A549 (cell line): ENCODE results near the gene MRPS18B. TPM values are rescaled to one million over a fixed set of nuclear protein-coding genes. Genes with fewer than 3 reads are reported as not detected.
A peak's percentile ranks its signal among the peaks of the same experiment; 100 is the strongest.
"Not testable (repeated sequence)": the region's sequence is repeated elsewhere in the genome, so short reads cannot be mapped to it uniquely, and the experiment has no call there.

Experiments used
- ATAC-seq, 2 experiments: fragments of 200-7000 bp in 1 of 2; fragments of >200 bp in 1 of 2; cut with Nextera tagmentation in 1 of 2; cut with Tn5 transposase in 1 of 2; 3 replicates each; pipeline versions ENCODE4 v1.8.0 to v1.9.1; 2018 to 2020; ENCODE audit warnings: mild to moderate bottlenecking in 1 of 2, moderate library complexity in 1 of 2
- CTCF ChIA-PET: fragments of 300-600 bp; sonication (Branson Sonifier 250); formaldehyde crosslinking; extraction: SDS; loops from one replicate; lab custom pipeline; 2021; ENCODE audit warnings: antibody characterized with exemption, inconsistent platforms; lab: Yijun Ruan, JAX
- POLR2A ChIA-PET: fragments of 350-600 bp; formaldehyde crosslinking; extraction: SDS; loops from one replicate; lab custom pipeline; 2021; ENCODE audit warnings: antibody characterized with exemption, inconsistent platforms; lab: Yijun Ruan, JAX
- DNase-seq, 2 experiments: peaks; one replicate each; pipeline versions ENCODE4 v3.0.0 to v3.0.0-alpha.2; 2011 to 2016; ENCODE audit warnings: low read depth in 1 of 2, low spot score in 1 of 2
- FAIRE-seq: peaks from 2 replicates; lab custom pipeline; 2011; peaks lifted over from hg19 to GRCh38; lab: Jason Lieb, UNC
- H3K27ac ChIP-seq, 2 experiments: fragments of >200 bp; sonication (Bioruptor Twin); formaldehyde crosslinking; 3 replicates each; pipeline ENCODE4 v1.5.1; 2016 to 2017
- H3K4me1 ChIP-seq: fragments of >200 bp; sonication (Bioruptor Twin); formaldehyde crosslinking; 3 replicates; pipeline ENCODE4 v1.6.1; 2016
- H3K4me2 ChIP-seq: fragments of >200 bp; sonication (Bioruptor Twin); formaldehyde crosslinking; 3 replicates; pipeline ENCODE4 v1.6.1; 2016
- H3K4me3 ChIP-seq: fragments of >200 bp; sonication (Bioruptor Twin); formaldehyde crosslinking; 3 replicates; pipeline ENCODE4 v1.5.1; 2016
- H3K9me3 ChIP-seq: fragments of >200 bp; sonication (Bioruptor Twin); formaldehyde crosslinking; 3 replicates; pipeline ENCODE4 v1.6.1; 2016
- CBX2 ChIP-seq: fragments of 200-600 bp; sonication (generic); IDR thresholded peaks from 2 replicates; pipeline ENCODE4 v1.6.1; 2016; ENCODE audit warnings: low read depth, mild to moderate bottlenecking, borderline replicate concordance
- CHD4 ChIP-seq: fragments of 200-600 bp; sonication (generic); IDR thresholded peaks from 2 replicates; pipeline ENCODE4 v1.6.1; 2016; ENCODE audit warnings: antibody characterized with exemption, mild to moderate bottlenecking, borderline replicate concordance
- EHF ChIP-seq: fragments of 250-450 bp; sonication (Bioruptor Pico); IDR thresholded peaks from 2 replicates; pipeline ENCODE4 v1.5.0; 2020; ENCODE audit warnings: mild to moderate bottlenecking
- EHMT2 ChIP-seq: fragments of 200-600 bp; sonication (generic); IDR thresholded peaks from 2 replicates; pipeline ENCODE4 v1.6.1; 2016; ENCODE audit warnings: antibody characterized with exemption, low read depth, mild to moderate bottlenecking, moderate library complexity
- ESRRA ChIP-seq: fragments of 150-350 bp; IDR thresholded peaks from 2 replicates; pipeline ENCODE4 v1.6.1; 2014; ENCODE audit warnings: mild to moderate bottlenecking, low read length, borderline replicate concordance
- FOSB ChIP-seq: fragments of 250-450 bp; sonication (Bioruptor Pico); IDR thresholded peaks from 2 replicates; pipeline ENCODE4 v1.5.0; 2020; ENCODE audit warnings: mild to moderate bottlenecking, moderate library complexity
- HOXA7 ChIP-seq: fragments of 250-450 bp; sonication (Bioruptor Pico); IDR thresholded peaks from 2 replicates; pipeline ENCODE4 v1.5.0; 2020; ENCODE audit warnings: mild to moderate bottlenecking, moderate library complexity
- JUNB ChIP-seq: fragments of >200 bp; sonication (Bioruptor Twin); formaldehyde crosslinking; IDR thresholded peaks from 2 replicates; pipeline ENCODE4 v1.6.1; 2016
- MAFK ChIP-seq: fragments of 450-650 bp; IDR thresholded peaks from 2 replicates; pipeline ENCODE4 v1.6.1; 2014; ENCODE audit not compliant: partially characterized antibody
- NPAS2 ChIP-seq: fragments of 250-450 bp; sonication (Bioruptor Pico); IDR thresholded peaks from 2 replicates; pipeline ENCODE4 v1.8.0; 2022; ENCODE audit warnings: mild to moderate bottlenecking, moderate library complexity, borderline replicate concordance
- PHF8 ChIP-seq: fragments of 200-600 bp; sonication (generic); IDR thresholded peaks from 2 replicates; pipeline ENCODE4 v1.6.1; 2016; ENCODE audit warnings: low read depth, mild to moderate bottlenecking, antibody characterized with exemption, moderate library complexity, borderline replicate concordance
- POLR2AphosphoS2 ChIP-seq: conservative IDR thresholded peaks from 2 replicates; pipeline ENCODE4 v1.6.1; 2012; ENCODE audit warnings: low read length, improper control_type of control experiment, inconsistent platforms
- RAD21 ChIP-seq, 2 experiments: fragments of >200 bp in 1 of 2; sonication (Bioruptor Twin) in 1 of 2; formaldehyde crosslinking in 1 of 2; IDR thresholded peaks in 1 of 2; conservative IDR thresholded peaks in 1 of 2; 2 replicates in 1 of 2; 3 replicates in 1 of 2; pipeline ENCODE4 v1.6.1; 2012 to 2018; ENCODE audit warnings: inconsistent platforms in 1 of 2
- RCOR1 ChIP-seq: fragments of 150-350 bp; IDR thresholded peaks from 2 replicates; pipeline ENCODE4 v1.6.1; 2014; ENCODE audit warnings: antibody characterized with exemption, low read length, low read depth
- SMC3 ChIP-seq: fragments of >200 bp; sonication (Bioruptor Twin); formaldehyde crosslinking; IDR thresholded peaks from 3 replicates; pipeline ENCODE4 v1.6.1; 2018; ENCODE audit warnings: inconsistent platforms
- ZFP36 ChIP-seq: fragments of 450-650 bp; IDR thresholded peaks from 2 replicates; pipeline ENCODE4 v1.6.1; 2014; ENCODE audit warnings: borderline replicate concordance; ENCODE audit not compliant: partially characterized antibody
- WGBS: methylation state at CpG from one replicate; pipeline ENCODE4 v1.1.6; 2017; ENCODE audit errors: missing lambda C conversion rate; 5-methylcytosine and 5-hydroxymethylcytosine counted together
- polyA plus RNA-seq, 4 experiments: library from polyadenylated mRNA; depleted of rRNA in 3 of 4; stranded (reverse); fragments of >200 nt; fragmentation: RNase III in 1 of 4; extraction: RNeasy Plus Mini Kit Qiagen cat#74134 plus additional on column Dnase treatment in 1 of 4; gene quantifications; 2 replicates in 3 of 4; 3 replicates in 1 of 4; pipeline ENCODE4 v1.2.3, GENCODE V29; 2011 to 2017
- TF ChIP-seq, protein P1 (sequence below): fragments of 450-650 bp; IDR thresholded peaks from 2 replicates; pipeline ENCODE4 v1.6.1; 2014; ENCODE audit warnings: antibody characterized with exemption
- TF ChIP-seq, protein P2 (sequence below): fragments of >200 bp; sonication (Bioruptor Twin); formaldehyde crosslinking; IDR thresholded peaks from 3 replicates; pipeline ENCODE4 v1.5.1; 2016
- TF ChIP-seq, protein P3 (sequence below): fragments of >200 bp; sonication (Bioruptor Twin); formaldehyde crosslinking; IDR thresholded peaks from 3 replicates; pipeline ENCODE4 v1.6.1; 2016

The MRPS18B gene
- polyA plus RNA-seq, 2 of the 4 experiments (the other 2 are of a cell fraction): 85.3 to 91.1 TPM

DNA sequence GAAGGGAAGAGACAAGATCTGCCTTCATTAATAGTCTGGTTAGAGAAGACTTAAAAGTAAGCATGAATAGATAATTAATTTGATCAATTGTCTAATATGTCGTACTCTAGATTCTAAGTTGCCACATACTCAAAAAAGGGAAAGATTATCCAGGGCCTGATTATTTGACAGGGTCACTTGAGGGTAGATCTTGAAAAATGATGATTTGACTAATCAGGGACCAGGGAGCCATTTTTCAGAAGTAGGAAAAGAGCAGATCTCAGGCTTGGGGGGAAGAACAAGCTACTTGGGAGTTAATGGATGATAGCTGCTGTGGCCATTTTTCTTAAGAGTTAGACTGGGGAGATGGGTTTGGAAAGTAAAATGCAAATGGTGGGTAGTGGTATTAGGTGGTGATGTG, 25.4 kb upstream of the MRPS18B start:
- CTCF ChIA-PET: interaction anchor here (1.6 kb wide), 1 partner anchor 22 kb away, joined by 5 read pairs; the partner anchor contains the start of gene ABCF1
- FAIRE-seq: no peak

DNA sequence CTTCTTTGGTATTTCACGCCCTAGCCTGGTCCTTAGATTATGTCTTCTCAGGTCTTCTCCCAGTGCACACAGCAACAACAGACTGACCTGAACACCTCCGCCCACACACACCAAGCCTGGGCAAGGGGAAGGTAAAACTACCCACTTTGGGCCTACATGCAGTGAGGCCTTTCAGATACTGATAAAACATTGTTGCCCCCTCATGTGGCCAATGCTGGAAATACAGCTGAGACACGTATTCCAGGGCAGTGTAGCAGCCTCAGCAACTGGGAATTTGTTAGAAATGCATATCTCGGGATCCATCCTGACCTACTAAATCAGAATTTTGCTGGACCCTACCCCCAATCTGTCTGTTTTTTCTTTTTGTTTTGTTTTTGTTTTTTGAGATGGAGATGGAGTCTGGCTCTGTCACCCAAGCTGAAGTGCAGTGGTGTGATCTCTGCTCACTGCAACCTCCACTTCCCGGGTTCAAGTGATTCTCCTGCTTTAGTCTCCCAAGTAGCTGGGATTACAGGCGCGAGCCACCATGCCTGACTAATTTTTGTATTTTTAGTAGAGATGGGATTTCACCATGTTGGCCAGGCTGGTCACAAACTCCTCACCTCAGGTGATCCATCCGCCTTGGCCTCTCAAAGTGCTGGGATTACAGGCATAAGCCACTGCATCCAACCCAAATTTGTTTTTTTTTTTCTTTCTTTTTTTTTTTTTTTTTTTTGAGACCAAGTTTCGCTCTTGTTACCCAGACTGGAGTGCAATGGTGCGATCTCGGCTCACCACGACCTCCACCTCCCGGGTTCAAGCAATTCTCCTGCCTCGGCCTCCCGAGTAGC, 20.1 kb upstream of the MRPS18B start:
- TF ChIP-seq SMC3 (peak; percentile 57), HOXA7 (CRISPR knock-in tag) (peak; percentile 57; the same call in 1 of the 2 replicates), POLR2AphosphoS2 (peak; percentile 70; the same call in 1 of the 2 replicates), RAD21 (conservative IDR thresholded peaks at IDR 0.05 in 1 of 2, IDR thresholded peaks at IDR 0.05 in 1 of 2) (peak in 1 of 2 experiments; percentile 42; a peak in 3 of 5 replicates)
- TF ChIP-seq, protein P1, sequence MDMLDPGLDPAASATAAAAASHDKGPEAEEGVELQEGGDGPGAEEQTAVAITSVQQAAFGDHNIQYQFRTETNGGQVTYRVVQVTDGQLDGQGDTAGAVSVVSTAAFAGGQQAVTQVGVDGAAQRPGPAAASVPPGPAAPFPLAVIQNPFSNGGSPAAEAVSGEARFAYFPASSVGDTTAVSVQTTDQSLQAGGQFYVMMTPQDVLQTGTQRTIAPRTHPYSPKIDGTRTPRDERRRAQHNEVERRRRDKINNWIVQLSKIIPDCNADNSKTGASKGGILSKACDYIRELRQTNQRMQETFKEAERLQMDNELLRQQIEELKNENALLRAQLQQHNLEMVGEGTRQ: 0 out of 2 replicates have a peak, but pooled peaks have one; percentile 8
- TF ChIP-seq, protein P2, sequence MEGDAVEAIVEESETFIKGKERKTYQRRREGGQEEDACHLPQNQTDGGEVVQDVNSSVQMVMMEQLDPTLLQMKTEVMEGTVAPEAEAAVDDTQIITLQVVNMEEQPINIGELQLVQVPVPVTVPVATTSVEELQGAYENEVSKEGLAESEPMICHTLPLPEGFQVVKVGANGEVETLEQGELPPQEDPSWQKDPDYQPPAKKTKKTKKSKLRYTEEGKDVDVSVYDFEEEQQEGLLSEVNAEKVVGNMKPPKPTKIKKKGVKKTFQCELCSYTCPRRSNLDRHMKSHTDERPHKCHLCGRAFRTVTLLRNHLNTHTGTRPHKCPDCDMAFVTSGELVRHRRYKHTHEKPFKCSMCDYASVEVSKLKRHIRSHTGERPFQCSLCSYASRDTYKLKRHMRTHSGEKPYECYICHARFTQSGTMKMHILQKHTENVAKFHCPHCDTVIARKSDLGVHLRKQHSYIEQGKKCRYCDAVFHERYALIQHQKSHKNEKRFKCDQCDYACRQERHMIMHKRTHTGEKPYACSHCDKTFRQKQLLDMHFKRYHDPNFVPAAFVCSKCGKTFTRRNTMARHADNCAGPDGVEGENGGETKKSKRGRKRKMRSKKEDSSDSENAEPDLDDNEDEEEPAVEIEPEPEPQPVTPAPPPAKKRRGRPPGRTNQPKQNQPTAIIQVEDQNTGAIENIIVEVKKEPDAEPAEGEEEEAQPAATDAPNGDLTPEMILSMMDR: peak; percentile 51
- ATAC-seq (peak; percentile 86 to 88), DNase-seq (peak; percentile 59 to 78)
- H3K4me3 ChIP-seq, H3K4me2 ChIP-seq, FAIRE-seq, H3K9me3 ChIP-seq, H3K4me1 ChIP-seq, H3K27ac ChIP-seq: not testable (repeated sequence)
- 77% methylated on average over 14 of the region's 15 CpGs for WGBS
- ChIA-PET CTCF (interaction anchor here (0.7 to 3.8 kb wide), 17 partner anchors 9 to 144 kb away, joined by 3 to 24 read pairs (median 5); no protein-coding TSS in a partner anchor), POLR2A (interaction anchor here (0.8 to 1.7 kb wide), 2 partner anchors 15 to 17 kb away, joined by 3 to 10 read pairs; no protein-coding TSS in a partner anchor)

More for the DNA sequence above, 25.4 kb upstream of the MRPS18B start:
- H3K4me3 ChIP-seq: no peak overlapping the region
- peaks cover 9% of the 10 kb centered on the region; the same call in 2 of the 3 replicates for H3K4me1 ChIP-seq
- H3K27ac ChIP-seq: no peak overlapping the region
- no peak for TF ChIP-seq ZFP36
- TF ChIP-seq RAD21 (conservative IDR thresholded peaks at IDR 0.05 in 1 of 2, IDR thresholded peaks at IDR 0.05 in 1 of 2): no peak
- TF ChIP-seq EHMT2: no peak
- DNase-seq (no peak), ATAC-seq (no peak)
- H3K9me3 ChIP-seq: no peaks in the 10 kb centered on the region
- WGBS: 88% methylated on average over 1 of the region's 1 CpG
- H3K4me2 ChIP-seq: no peak overlapping the region
- POLR2A ChIA-PET: no interaction called here

DNA sequence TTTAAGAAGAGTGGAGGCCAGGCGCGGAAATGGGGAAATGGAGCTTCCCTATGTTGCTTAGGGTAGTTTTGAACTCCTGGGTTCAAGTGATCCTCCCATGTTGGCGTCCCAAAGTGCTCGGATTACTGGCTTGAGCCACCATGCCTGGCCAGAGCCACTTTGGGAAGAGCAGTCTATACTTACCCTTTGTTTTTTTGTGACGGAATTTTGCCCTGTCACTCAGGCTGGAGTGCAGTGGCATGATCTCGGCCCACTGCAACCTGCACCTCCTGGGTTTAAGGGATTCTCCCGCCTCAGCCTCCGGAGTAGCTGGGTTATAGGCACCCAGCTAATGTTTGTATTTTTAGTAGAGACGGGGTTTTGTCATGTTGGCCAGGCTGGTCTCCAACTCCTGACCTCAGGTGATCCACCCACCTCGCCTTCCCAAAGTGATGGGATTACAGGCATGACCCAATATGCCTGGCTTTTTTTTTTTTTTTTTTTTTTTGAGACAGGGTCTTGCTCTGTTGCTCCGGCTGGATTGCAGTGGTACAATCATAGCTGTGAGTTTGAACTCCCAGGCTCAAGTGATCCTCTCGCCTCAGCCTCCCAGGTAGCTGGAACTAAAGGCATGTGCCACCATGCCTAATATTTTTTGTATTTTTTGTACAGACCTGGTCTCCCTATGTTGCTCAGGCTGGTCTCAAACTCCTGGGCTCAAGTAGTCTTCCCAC, 18.6 kb upstream of the MRPS18B start:
- CTCF ChIA-PET: interaction anchor here (0.8 to 3.8 kb wide), 7 partner anchors 12 to 117 kb away, joined by 3 to 24 read pairs (median 4); no protein-coding TSS in a partner anchor
- FAIRE-seq (no peak), ATAC-seq (no peak)
- H3K27ac ChIP-seq: peak overlapping the region in 1 of 2 experiments; percentile 4; a peak in 1 of 6 replicates
- 88% methylated on average over 12 of the region's 12 CpGs for WGBS
- H3K9me3 ChIP-seq: no peaks in the 10 kb centered on the region
- H3K4me1 ChIP-seq: no peaks in the 10 kb centered on the region
- TF ChIP-seq FOSB (CRISPR knock-in tag): no peak
- TF ChIP-seq, all 56 proteins: peak for 0
- POLR2A ChIA-PET: interaction anchor here (0.9 to 2.1 kb wide), 2 partner anchors 16 kb away, joined by 3 to 10 read pairs; no protein-coding TSS in a partner anchor
- no peak for DNase-seq
- Histone ChIP-seq H3K4me2 (no peak overlapping the region), H3K4me3 (no peak overlapping the region)

DNA sequence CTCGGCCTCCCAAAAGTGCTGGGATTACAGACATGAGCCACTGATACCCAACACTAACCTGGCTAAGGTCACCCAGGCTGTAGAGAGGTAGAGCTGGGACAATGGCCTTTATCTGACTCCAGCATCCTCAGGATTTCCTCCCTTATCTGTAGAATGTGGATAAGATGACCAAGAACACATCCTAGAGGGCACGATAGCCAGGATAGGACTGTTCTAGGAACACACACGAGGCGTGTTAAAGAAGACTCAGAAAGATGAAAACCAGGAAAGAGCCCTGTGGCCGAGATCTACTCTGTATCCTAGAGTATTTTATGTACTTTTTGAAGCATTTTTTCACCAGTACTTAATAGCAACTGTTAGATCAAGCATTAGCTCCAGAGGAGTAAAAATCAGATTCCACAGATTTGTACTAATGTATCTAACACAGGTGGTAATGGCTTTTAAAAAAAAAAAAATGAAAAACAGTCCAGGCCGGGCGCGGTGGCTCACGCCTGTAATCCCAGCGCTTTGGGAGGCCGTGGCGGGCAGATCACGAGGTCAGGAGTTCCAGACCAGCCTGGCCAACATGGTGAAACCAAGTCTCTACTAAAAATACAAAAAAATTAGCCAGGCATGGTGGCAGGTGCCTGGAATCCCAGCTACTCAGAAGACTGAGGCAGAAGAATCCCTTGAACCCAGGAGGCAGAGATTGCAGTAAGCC, 17.9 kb upstream of the MRPS18B start:
- H3K4me1 ChIP-seq: no peaks in the 10 kb centered on the region
- TF ChIP-seq NPAS2 (no peak), RCOR1 (no peak), MAFK (no peak), RAD21 (conservative IDR thresholded peaks at IDR 0.05 in 1 of 2, IDR thresholded peaks at IDR 0.05 in 1 of 2) (no peak), PHF8 (no peak), CBX2 (no peak), CHD4 (no peak), ESRRA (no peak), EHMT2 (no peak), EHF (CRISPR knock-in tag) (no peak), JUNB (no peak)
- TF ChIP-seq, protein P3, sequence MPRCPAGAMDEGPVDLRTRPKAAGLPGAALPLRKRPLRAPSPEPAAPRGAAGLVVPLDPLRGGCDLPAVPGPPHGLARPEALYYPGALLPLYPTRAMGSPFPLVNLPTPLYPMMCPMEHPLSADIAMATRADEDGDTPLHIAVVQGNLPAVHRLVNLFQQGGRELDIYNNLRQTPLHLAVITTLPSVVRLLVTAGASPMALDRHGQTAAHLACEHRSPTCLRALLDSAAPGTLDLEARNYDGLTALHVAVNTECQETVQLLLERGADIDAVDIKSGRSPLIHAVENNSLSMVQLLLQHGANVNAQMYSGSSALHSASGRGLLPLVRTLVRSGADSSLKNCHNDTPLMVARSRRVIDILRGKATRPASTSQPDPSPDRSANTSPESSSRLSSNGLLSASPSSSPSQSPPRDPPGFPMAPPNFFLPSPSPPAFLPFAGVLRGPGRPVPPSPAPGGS: no peak
- ATAC-seq: no peak
- no peak overlapping the region for H3K4me3 ChIP-seq
- H3K4me2 ChIP-seq: no peak overlapping the region
- no peaks in the 10 kb centered on the region for H3K9me3 ChIP-seq
- WGBS: 93% methylated on average over 13 of the region's 13 CpGs
- FAIRE-seq: no peak
- ChIA-PET CTCF (interaction anchor here (0.9 to 3.8 kb wide), 5 partner anchors 10 to 117 kb away, joined by 3 to 24 read pairs (median 3); no protein-coding TSS in a partner anchor), POLR2A (interaction anchor here (1.3 to 2.1 kb wide), 3 partner anchors 9 to 15 kb away, joined by 3 to 10 read pairs (median 9); no protein-coding TSS in a partner anchor)
- no peak for DNase-seq
- H3K27ac ChIP-seq: no peak overlapping the region
